Loucy (cell line): Measurements from ENCODE around the gene TPCN2.

Experiments
- H2AFZ ChIP-seq: fragments of 200-600 bp; sonication (generic); 2 replicates; pipeline ENCODE4 v1.6.0; 2016; ENCODE audit warnings: antibody characterized with exemption, mild to moderate bottlenecking, low read length, moderate library complexity
- H3F3A ChIP-seq: fragments of 200-600 bp; 2 replicates; pipeline ENCODE4 v1.6.0; 2016; ENCODE audit warnings: antibody characterized with exemption, low read depth, mild to moderate bottlenecking
- H3K27me3 ChIP-seq: fragments of 200-600 bp; sonication (generic); 2 replicates; pipeline ENCODE4 v1.6.1; 2014; ENCODE audit warnings: low read length, mild to moderate bottlenecking; ENCODE audit not compliant: insufficient read depth, poor library complexity, severe bottlenecking
- H3K36me3 ChIP-seq: fragments of 200-600 bp; sonication (generic); 2 replicates; pipeline ENCODE4 v1.6.1; 2016; ENCODE audit warnings: low read length; ENCODE audit not compliant: insufficient read depth
- H3K4me1 ChIP-seq: fragments of 200-600 bp; sonication (generic); 2 replicates; pipeline ENCODE4 v1.5.1; 2014; ENCODE audit warnings: low read length, mild to moderate bottlenecking; ENCODE audit not compliant: insufficient read depth, poor library complexity, severe bottlenecking
- H3K4me2 ChIP-seq: fragments of 200-600 bp; sonication (generic); 2 replicates; pipeline ENCODE4 v1.6.0; 2014; ENCODE audit warnings: antibody characterized with exemption, low read length, low read depth, mild to moderate bottlenecking; ENCODE audit not compliant: poor library complexity, severe bottlenecking
- H3K4me3 ChIP-seq: fragments of 200-600 bp; sonication (generic); 2 replicates; pipeline ENCODE4 v1.5.1; 2014; ENCODE audit warnings: low read length, mild to moderate bottlenecking, mixed read lengths; ENCODE audit not compliant: poor library complexity, severe bottlenecking
- H3K79me2 ChIP-seq: fragments of 200-600 bp; sonication (generic); 2 replicates; pipeline ENCODE4 v1.6.1; 2014; ENCODE audit warnings: low read length; ENCODE audit not compliant: insufficient read depth
- H3K9ac ChIP-seq: fragments of 200-600 bp; sonication (generic); 2 replicates; pipeline ENCODE4 v1.6.0; 2014; ENCODE audit warnings: mild to moderate bottlenecking, low read depth, low read length, moderate library complexity; ENCODE audit not compliant: poor library complexity, severe bottlenecking
- H3K9me2 ChIP-seq: fragments of 200-600 bp; sonication (generic); replicated peaks from 2 replicates; pipeline ENCODE4 v1.6.1; 2016; ENCODE audit warnings: low read depth, low read length, mixed read lengths
- H3K9me3 ChIP-seq: fragments of 200-600 bp; sonication (generic); 2 replicates; pipeline ENCODE4 v1.6.1; 2014; ENCODE audit warnings: mild to moderate bottlenecking, antibody characterized with exemption, low read length, low read depth; ENCODE audit not compliant: insufficient read depth
- H4K20me1 ChIP-seq: fragments of 200-600 bp; sonication (generic); 2 replicates; pipeline ENCODE4 v1.6.0; 2014; ENCODE audit warnings: antibody characterized with exemption, low read length, mild to moderate bottlenecking; ENCODE audit not compliant: insufficient read depth, poor library complexity, severe bottlenecking
- CTCF ChIP-seq: fragments of 200-600 bp; sonication (generic); conservative IDR thresholded peaks from 2 replicates; pipeline ENCODE4 v1.5.1; 2014; ENCODE audit warnings: mild to moderate bottlenecking, antibody characterized with exemption, low read length
- EZH2phosphoT487 ChIP-seq: fragments of 200-600 bp; IDR thresholded peaks from 2 replicates; pipeline ENCODE4 v1.6.1; 2018; ENCODE audit warnings: antibody characterized with exemption, mild to moderate bottlenecking, moderate library complexity, borderline replicate concordance

The TPCN2 gene

GRCh38 chr11:69141742-69142141 is 93.0 kb downstream of the TPCN2 start:
- H3K9me2 ChIP-seq = no peaks in the 10 kb centered on the region
- H3K9ac ChIP-seq = no peak overlapping the region
- H3F3A ChIP-seq = no peaks in the 10 kb centered on the region
- TF ChIP-seq CTCF (no peak), EZH2phosphoT487 (no peak)
- H3K4me3 ChIP-seq = no peak overlapping the region
- H3K36me3 ChIP-seq = no peaks in the 10 kb centered on the region
- H2AFZ ChIP-seq = no peak overlapping the region
- no peaks in the 10 kb centered on the region; the same call in 1 of the 2 replicates for H3K9me3 ChIP-seq
- H3K79me2 ChIP-seq = no peaks in the 10 kb centered on the region
- no peaks in the 10 kb centered on the region for H3K4me1 ChIP-seq
- H4K20me1 ChIP-seq = no peaks in the 10 kb centered on the region
- no peak overlapping the region for H3K4me2 ChIP-seq
- H3K27me3 ChIP-seq = no peaks in the 10 kb centered on the region

- Histone ChIP-seq H4K20me1 (no peaks in the 10 kb centered on the region), H3K9me2 (no peaks in the 10 kb centered on the region), H2AFZ (no peak overlapping the region), H3K36me3 (no peaks in the 10 kb centered on the region), H3K4me3 (no peak overlapping the region), H3K27me3 (no peaks in the 10 kb centered on the region), H3K4me2 (no peak overlapping the region), H3K9ac (no peak overlapping the region), H3K4me1 (no peaks in the 10 kb centered on the region), H3F3A (no peaks in the 10 kb centered on the region), H3K9me3 (peaks cover 4% of the 10 kb centered on the region; the same call in 1 of the 2 replicates), H3K79me2 (no peaks in the 10 kb centered on the region)
- TF ChIP-seq CTCF = no peak
- no peak for TF ChIP-seq EZH2phosphoT487
Observed at GRCh38 chr11:69142895-69143294, 94.2 kb downstream of the TPCN2 start.

GRCh38 chr11:69144316-69145049 is 95.8 kb downstream of the TPCN2 start:
- Histone ChIP-seq H3K9ac (no peak overlapping the region), H4K20me1 (no peaks in the 10 kb centered on the region), H3K79me2 (no peaks in the 10 kb centered on the region), H3K4me1 (no peaks in the 10 kb centered on the region), H3K27me3 (no peaks in the 10 kb centered on the region), H3F3A (no peaks in the 10 kb centered on the region), H3K9me3 (peaks cover 4% of the 10 kb centered on the region; the same call in 1 of the 2 replicates), H3K4me2 (no peak overlapping the region), H2AFZ (no peak overlapping the region), H3K36me3 (no peaks in the 10 kb centered on the region), H3K4me3 (no peak overlapping the region), H3K9me2 (no peaks in the 10 kb centered on the region)
- TF ChIP-seq EZH2phosphoT487 (no peak), CTCF (no peak)
